K562 (cell line): Measurements from ENCODE around the gene HOXB3. TPM values are rescaled to one million over a fixed set of nuclear protein-coding genes. Genes with fewer than 3 reads are reported as not detected.
A peak's percentile ranks its signal among the peaks of the same experiment; 100 is the strongest.

Experiments
- CXXC5 ChIP-seq: fragments of 250-450 bp; sonication (Bioruptor Pico); IDR thresholded peaks from 2 replicates; pipeline ENCODE4 v1.8.0; 2022; ENCODE audit warnings: inconsistent platforms, mild to moderate bottlenecking, moderate library complexity
- KDM5B ChIP-seq: fragments of 200-600 bp; sonication (generic); IDR thresholded peaks from 2 replicates; pipeline ENCODE4 v1.6.1; 2012; ENCODE audit warnings: low read depth, mild to moderate bottlenecking, moderate library complexity, low read length, control low read depth, inconsistent platforms; ENCODE audit not compliant: insufficient replicate concordance
- MTA1 ChIP-seq: fragments of 450-650 bp; IDR thresholded peaks from 2 replicates; pipeline ENCODE4 v1.6.1; 2017; ENCODE audit warnings: borderline replicate concordance
- RHOXF2B ChIP-seq: fragments of 250-450 bp; sonication (Bioruptor Pico); conservative IDR thresholded peaks from 2 replicates; pipeline ENCODE4 v1.5.1; 2021
- STAT6 ChIP-seq: sonication (generic); formaldehyde crosslinking; IDR thresholded peaks from 2 replicates; pipeline ENCODE4 v1.8.1; 2023; ENCODE audit warnings: mild to moderate bottlenecking, missing genetic modification reagents
- TAF1 ChIP-seq: IDR thresholded peaks from 2 replicates; pipeline ENCODE4 v1.6.1; 2011; ENCODE audit warnings: mild to moderate bottlenecking, low read length, moderate library complexity; ENCODE audit not compliant: insufficient read depth, control insufficient read depth, severe bottlenecking; ENCODE audit errors: extremely low read depth
- TRIM24 ChIP-seq, 2 experiments: fragments of 450-650 bp; IDR thresholded peaks; 2 replicates each; pipeline ENCODE4 v1.6.1; 2016
- ZBTB34 ChIP-seq: fragments of 250-450 bp; sonication (Bioruptor Pico); IDR thresholded peaks from 2 replicates; pipeline ENCODE4 v1.8.0; 2021; ENCODE audit warnings: mild to moderate bottlenecking, moderate library complexity
- ZBTB9 ChIP-seq: fragments of 450-650 bp; formaldehyde crosslinking; IDR thresholded peaks from 2 replicates; pipeline ENCODE4 v1.4.0; 2020; ENCODE audit warnings: mild to moderate bottlenecking, moderate library complexity
- ZNF134 ChIP-seq: fragments of 250-450 bp; sonication (Bioruptor Pico); conservative IDR thresholded peaks from 2 replicates; pipeline ENCODE4 v1.4.0; 2020
- ZSCAN29 ChIP-seq: fragments of 450-650 bp; IDR thresholded peaks from 2 replicates; pipeline ENCODE4 v1.6.1; 2017
- polyA plus RNA-seq, 8 experiments: library from polyadenylated mRNA; depleted of rRNA in 4 of 8; stranded (reverse) in 5 of 8; unstranded in 3 of 8; fragments of >200 nt; fragmentation: Nextera tagmentation in 2 of 8; fragmentation: Illumina TruSeq in 1 of 8; extraction: Ambion mirVana in 2 of 8; extraction: Trizol in 1 of 8; gene quantifications; 2 replicates each; pipeline versions ENCODE4 v1.2.1 to v1.2.3, GENCODE V29; 2011 to 2014; ENCODE audit warnings: inconsistent platforms in 1 of 8, missing spikeins in 1 of 8
- total RNA-seq, 7 experiments: library from RNA; depleted of rRNA in 6 of 7; stranded (reverse); fragments of >200 nt in 6 of 7; fragmentation: Illumina TruSeq in 2 of 7; extraction: Trizol in 2 of 7; gene quantifications; 2 replicates each; pipeline versions ENCODE4 v1.2.1 to v1.2.3, GENCODE V29; 2011 to 2021; ENCODE audit warnings: low replicate concordance in 1 of 7
- TF ChIP-seq, protein P1 (sequence below), 3 experiments: fragments of 200-800 bp in 1 of 3; sonication (Bioruptor generic) in 1 of 3; sonication (generic) in 1 of 3; formaldehyde crosslinking in 1 of 3; IDR thresholded peaks; 2 replicates each; pipeline versions ENCODE4 v1.6.1 to v1.8.0; 2016 to 2022; ENCODE audit warnings: mild to moderate bottlenecking in 2 of 3, missing compliant biosample characterization in 2 of 3, missing genetic modification characterization in 2 of 3, missing genetic modification reagents in 1 of 3
- TF ChIP-seq, protein P2 (sequence below): fragments of 450-650 bp; IDR thresholded peaks from 2 replicates; pipeline ENCODE4 v1.6.1; 2017; ENCODE audit warnings: antibody characterized with exemption, mild to moderate bottlenecking

HOXB3 gene
- total and polyA plus RNA-seq, 9 of the 15 experiments (the other 6 are each of a cell fraction or from before 2014, with no cell fraction given), result 2.4 to 41.3 (median 20.2) TPM

- TF ChIP-seq STAT6 (CRISPR knock-in tag) (no peak), TRIM24 (IDR thresholded peaks at IDR 0.05) (no peak), RHOXF2B (CRISPR knock-in tag) (no peak), ZBTB9 (peak; percentile 22; the same call in 1 of the 2 replicates), ZBTB34 (CRISPR knock-in tag) (no peak), CXXC5 (CRISPR knock-in tag) (peak; percentile 57), MTA1 (no peak), ZSCAN29 (peak; percentile 99), TAF1 (peak; percentile 39), ZNF134 (no peak), KDM5B (peak; percentile 48)
- TF ChIP-seq, protein P1, sequence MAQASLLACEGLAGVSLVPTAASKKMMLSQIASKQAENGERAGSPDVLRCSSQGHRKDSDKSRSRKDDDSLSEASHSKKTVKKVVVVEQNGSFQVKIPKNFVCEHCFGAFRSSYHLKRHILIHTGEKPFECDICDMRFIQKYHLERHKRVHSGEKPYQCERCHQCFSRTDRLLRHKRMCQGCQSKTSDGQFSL (CRISPR knock-in tag; IDR thresholded peaks at IDR 0.05), result peak; percentile 95
- TF ChIP-seq, protein P1 (tag; IDR thresholded peaks at IDR 0.05), result peak in 1 of 2 experiments; percentile 78; a peak in 2 of 4 replicates
- TF ChIP-seq, protein P2, sequence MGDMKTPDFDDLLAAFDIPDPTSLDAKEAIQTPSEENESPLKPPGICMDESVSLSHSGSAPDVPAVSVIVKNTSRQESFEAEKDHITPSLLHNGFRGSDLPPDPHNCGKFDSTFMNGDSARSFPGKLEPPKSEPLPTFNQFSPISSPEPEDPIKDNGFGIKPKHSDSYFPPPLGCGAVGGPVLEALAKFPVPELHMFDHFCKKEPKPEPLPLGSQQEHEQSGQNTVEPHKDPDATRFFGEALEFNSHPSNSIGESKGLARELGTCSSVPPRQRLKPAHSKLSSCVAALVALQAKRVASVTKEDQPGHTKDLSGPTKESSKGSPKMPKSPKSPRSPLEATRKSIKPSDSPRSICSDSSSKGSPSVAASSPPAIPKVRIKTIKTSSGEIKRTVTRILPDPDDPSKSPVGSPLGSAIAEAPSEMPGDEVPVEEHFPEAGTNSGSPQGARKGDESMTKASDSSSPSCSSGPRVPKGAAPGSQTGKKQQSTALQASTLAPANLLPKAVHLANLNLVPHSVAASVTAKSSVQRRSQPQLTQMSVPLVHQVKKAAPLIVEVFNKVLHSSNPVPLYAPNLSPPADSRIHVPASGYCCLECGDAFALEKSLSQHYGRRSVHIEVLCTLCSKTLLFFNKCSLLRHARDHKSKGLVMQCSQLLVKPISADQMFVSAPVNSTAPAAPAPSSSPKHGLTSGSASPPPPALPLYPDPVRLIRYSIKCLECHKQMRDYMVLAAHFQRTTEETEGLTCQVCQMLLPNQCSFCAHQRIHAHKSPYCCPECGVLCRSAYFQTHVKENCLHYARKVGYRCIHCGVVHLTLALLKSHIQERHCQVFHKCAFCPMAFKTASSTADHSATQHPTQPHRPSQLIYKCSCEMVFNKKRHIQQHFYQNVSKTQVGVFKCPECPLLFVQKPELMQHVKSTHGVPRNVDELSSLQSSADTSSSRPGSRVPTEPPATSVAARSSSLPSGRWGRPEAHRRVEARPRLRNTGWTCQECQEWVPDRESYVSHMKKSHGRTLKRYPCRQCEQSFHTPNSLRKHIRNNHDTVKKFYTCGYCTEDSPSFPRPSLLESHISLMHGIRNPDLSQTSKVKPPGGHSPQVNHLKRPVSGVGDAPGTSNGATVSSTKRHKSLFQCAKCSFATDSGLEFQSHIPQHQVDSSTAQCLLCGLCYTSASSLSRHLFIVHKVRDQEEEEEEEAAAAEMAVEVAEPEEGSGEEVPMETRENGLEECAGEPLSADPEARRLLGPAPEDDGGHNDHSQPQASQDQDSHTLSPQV, result peak; percentile 53; the same call in 1 of the 2 replicates
Measured at GRCh38 chr17:48610282-48611211, 20.5 kb upstream of the HOXB3 start, which contains the start of gene HOXB7 (continued).
